Spleen (tissue), 7 donors: ENCODE data around the gene TDRD1.

Experiments
- CTCF ChIP-seq, 11 experiments: fragments of 200-600 bp in 7 of 11; fragments of 450-650 bp in 4 of 11; sonication (generic) in 4 of 11; IDR thresholded peaks in 8 of 11; conservative IDR thresholded peaks in 3 of 11; 1 replicate in 7 of 11; 2 replicates in 4 of 11; pipeline versions ENCODE4 v1.4.0 to v1.8.0; 2016 to 2021; ENCODE audit warnings: antibody characterized with exemption in 11 of 11, inconsistent platforms in 4 of 11, mild to moderate bottlenecking in 1 of 11
- POLR2A ChIP-seq, 3 donors: fragments of 450-650 bp; IDR thresholded peaks; one replicate each; pipeline ENCODE4 v1.5.1; 2017; ENCODE audit warnings: antibody characterized with exemption in 3 of 3, mild to moderate bottlenecking in 1 of 3
- POLR2AphosphoS5 ChIP-seq, 3 donors: sonication (generic); formaldehyde crosslinking; IDR thresholded peaks; one replicate each; pipeline ENCODE4 v1.5.1; 2017; ENCODE audit warnings: antibody characterized with exemption in 3 of 3
- donor health status: DM: no; HTN: no; CAD: no; lungs with moderate emphysema.
- donor health status: DM: no; HTN: no; CAD: no.
- donor health status: DM: no; HTN: no; CAD: no.

- TF ChIP-seq CTCF (IDR thresholded peaks at IDR 0.05 in 8 of 11, conservative IDR thresholded peaks at IDR 0.05 in 3 of 11) (no peak), POLR2A (IDR thresholded peaks at IDR 0.05) (no peak), POLR2AphosphoS5 (IDR thresholded peaks at IDR 0.05) (no peak)
Measured at GRCh38 chr10:114184276-114184675, 5.1 kb downstream of the TDRD1 start.
